ENCODE data around the gene MTMR11.

GRCh38 chr1:149888247-149888998 lies 48.3 kb downstream of the MTMR11 start:
- TF ChIP-seq, protein P1, sequence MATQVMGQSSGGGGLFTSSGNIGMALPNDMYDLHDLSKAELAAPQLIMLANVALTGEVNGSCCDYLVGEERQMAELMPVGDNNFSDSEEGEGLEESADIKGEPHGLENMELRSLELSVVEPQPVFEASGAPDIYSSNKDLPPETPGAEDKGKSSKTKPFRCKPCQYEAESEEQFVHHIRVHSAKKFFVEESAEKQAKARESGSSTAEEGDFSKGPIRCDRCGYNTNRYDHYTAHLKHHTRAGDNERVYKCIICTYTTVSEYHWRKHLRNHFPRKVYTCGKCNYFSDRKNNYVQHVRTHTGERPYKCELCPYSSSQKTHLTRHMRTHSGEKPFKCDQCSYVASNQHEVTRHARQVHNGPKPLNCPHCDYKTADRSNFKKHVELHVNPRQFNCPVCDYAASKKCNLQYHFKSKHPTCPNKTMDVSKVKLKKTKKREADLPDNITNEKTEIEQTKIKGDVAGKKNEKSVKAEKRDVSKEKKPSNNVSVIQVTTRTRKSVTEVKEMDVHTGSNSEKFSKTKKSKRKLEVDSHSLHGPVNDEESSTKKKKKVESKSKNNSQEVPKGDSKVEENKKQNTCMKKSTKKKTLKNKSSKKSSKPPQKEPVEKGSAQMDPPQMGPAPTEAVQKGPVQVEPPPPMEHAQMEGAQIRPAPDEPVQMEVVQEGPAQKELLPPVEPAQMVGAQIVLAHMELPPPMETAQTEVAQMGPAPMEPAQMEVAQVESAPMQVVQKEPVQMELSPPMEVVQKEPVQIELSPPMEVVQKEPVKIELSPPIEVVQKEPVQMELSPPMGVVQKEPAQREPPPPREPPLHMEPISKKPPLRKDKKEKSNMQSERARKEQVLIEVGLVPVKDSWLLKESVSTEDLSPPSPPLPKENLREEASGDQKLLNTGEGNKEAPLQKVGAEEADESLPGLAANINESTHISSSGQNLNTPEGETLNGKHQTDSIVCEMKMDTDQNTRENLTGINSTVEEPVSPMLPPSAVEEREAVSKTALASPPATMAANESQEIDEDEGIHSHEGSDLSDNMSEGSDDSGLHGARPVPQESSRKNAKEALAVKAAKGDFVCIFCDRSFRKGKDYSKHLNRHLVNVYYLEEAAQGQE (IDR thresholded peaks at IDR 0.05; ENCODE audit: unreplicated experiment), result no peak
- TF ChIP-seq, protein P2, sequence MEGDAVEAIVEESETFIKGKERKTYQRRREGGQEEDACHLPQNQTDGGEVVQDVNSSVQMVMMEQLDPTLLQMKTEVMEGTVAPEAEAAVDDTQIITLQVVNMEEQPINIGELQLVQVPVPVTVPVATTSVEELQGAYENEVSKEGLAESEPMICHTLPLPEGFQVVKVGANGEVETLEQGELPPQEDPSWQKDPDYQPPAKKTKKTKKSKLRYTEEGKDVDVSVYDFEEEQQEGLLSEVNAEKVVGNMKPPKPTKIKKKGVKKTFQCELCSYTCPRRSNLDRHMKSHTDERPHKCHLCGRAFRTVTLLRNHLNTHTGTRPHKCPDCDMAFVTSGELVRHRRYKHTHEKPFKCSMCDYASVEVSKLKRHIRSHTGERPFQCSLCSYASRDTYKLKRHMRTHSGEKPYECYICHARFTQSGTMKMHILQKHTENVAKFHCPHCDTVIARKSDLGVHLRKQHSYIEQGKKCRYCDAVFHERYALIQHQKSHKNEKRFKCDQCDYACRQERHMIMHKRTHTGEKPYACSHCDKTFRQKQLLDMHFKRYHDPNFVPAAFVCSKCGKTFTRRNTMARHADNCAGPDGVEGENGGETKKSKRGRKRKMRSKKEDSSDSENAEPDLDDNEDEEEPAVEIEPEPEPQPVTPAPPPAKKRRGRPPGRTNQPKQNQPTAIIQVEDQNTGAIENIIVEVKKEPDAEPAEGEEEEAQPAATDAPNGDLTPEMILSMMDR (conservative IDR thresholded peaks at IDR 0.05; ENCODE audit: low read depth in 2 of 2), result peak; percentile 64 to 73
- TF ChIP-seq STAT1 (IDR thresholded peaks at IDR 0.05; ENCODE audit: unreplicated experiment) (no peak), POLR2AphosphoS5 (IDR thresholded peaks at IDR 0.05; ENCODE audit: low read depth) (no peak), EZH2phosphoT487 (IDR thresholded peaks at IDR 0.05; ENCODE audit: unreplicated experiment) (no peak), EZH2 (IDR thresholded peaks at IDR 0.05; ENCODE audit: low read depth, unreplicated experiment) (no peak), ZNF114 (CRISPR knock-in tag; IDR thresholded peaks at IDR 0.05) (no peak), JUNB (IDR thresholded peaks at IDR 0.05; ENCODE audit: unreplicated experiment) (no peak), ETS1 (IDR thresholded peaks at IDR 0.05) (0 out of 2 replicates have a peak, but pooled peaks have one; percentile 27)

All from GM23338 (cell line).